SK-N-SH (cell line): ENCODE measurements around the gene SPNS1. TPM values are rescaled to one million over a fixed set of nuclear protein-coding genes. Genes with fewer than 3 reads are reported as not detected.

Source experiments
- CTCF ChIA-PET: fragments of 300-600, 350-600 bp; formaldehyde crosslinking; extraction: SDS; loops from one replicate; lab custom pipeline; 2021; lab: Yijun Ruan, JAX
- POLR2A ChIA-PET: fragments of 350-600 bp; sonication (Branson Sonifier 250); formaldehyde crosslinking; extraction: SDS; loops from one replicate; lab custom pipeline; 2020; ENCODE audit warnings: antibody characterized with exemption, inconsistent platforms; lab: Yijun Ruan, JAX
- DNase-seq: peaks from one replicate; pipeline ENCODE4 v3.0.0; 2012
- H2AFZ ChIP-seq: fragments of 200-600 bp; sonication (generic); 2 replicates; pipeline ENCODE4 v1.8.1; 2016; ENCODE audit warnings: antibody characterized with exemption, mild to moderate bottlenecking, low read depth
- H3F3A ChIP-seq: fragments of 200-600 bp; sonication (generic); replicated peaks from 2 replicates; pipeline ENCODE3; 2016; ENCODE audit warnings: antibody characterized with exemption, mild to moderate bottlenecking; ENCODE audit not compliant: insufficient read depth
- H3K27ac ChIP-seq, 2 experiments: fragments of 200-500 bp in 1 of 2; fragments of 200-600 bp in 1 of 2; sonication (Bioruptor generic) in 1 of 2; sonication (generic), shearing (Covaris generic) in 1 of 2; 2 replicates each; pipeline versions ENCODE4 v1.5.1 to v1.6.1; 2014 to 2016; ENCODE audit warnings: low read depth in 2 of 2, inconsistent platforms in 1 of 2, low read length in 1 of 2, mild to moderate bottlenecking in 1 of 2, mixed read lengths in 1 of 2
- H3K27me3 ChIP-seq: fragments of 200-600 bp; sonication (generic), shearing (Covaris generic); 2 replicates; pipeline ENCODE4 v1.6.1; 2016; ENCODE audit warnings: mixed run types; ENCODE audit not compliant: insufficient read depth
- H3K36me3 ChIP-seq, 2 experiments: fragments of 200-500 bp in 1 of 2; fragments of 200-600 bp in 1 of 2; sonication (Bioruptor generic) in 1 of 2; sonication (generic) in 1 of 2; replicated peaks in 1 of 2; 2 replicates each; pipeline versions ENCODE3 to v1.5.1; 2014 to 2016; ENCODE audit warnings: low read length in 1 of 2, mild to moderate bottlenecking in 1 of 2; ENCODE audit not compliant: insufficient read depth in 2 of 2, control insufficient read depth in 1 of 2
- H3K4me1 ChIP-seq, 2 experiments: fragments of 200-500 bp in 1 of 2; fragments of 200-600 bp in 1 of 2; sonication (Bioruptor generic) in 1 of 2; sonication (generic), shearing (Covaris generic) in 1 of 2; 2 replicates each; pipeline versions ENCODE4 v1.5.1 to v1.6.1; 2014 to 2016; ENCODE audit warnings: low read depth in 1 of 2, low read length in 1 of 2, mixed run types in 1 of 2; ENCODE audit not compliant: insufficient read depth in 2 of 2, control insufficient read depth in 1 of 2
- H3K4me2 ChIP-seq: fragments of 200-600 bp; sonication (generic), shearing (Covaris generic); 2 replicates; pipeline ENCODE4 v1.6.1; 2017; ENCODE audit warnings: mixed run types
- H3K4me3 ChIP-seq, 2 experiments: fragments of 200-500 bp in 1 of 2; fragments of 200-600 bp in 1 of 2; sonication (Bioruptor generic) in 1 of 2; sonication (generic), shearing (Covaris generic) in 1 of 2; 2 replicates each; pipeline versions ENCODE4 v1.5.1 to v1.8.1; 2014 to 2016; ENCODE audit warnings: low read depth in 2 of 2, inconsistent platforms in 1 of 2, low read length in 1 of 2, mild to moderate bottlenecking in 1 of 2, mixed read lengths in 1 of 2, moderate library complexity in 1 of 2
- H3K79me2 ChIP-seq: fragments of 200-600 bp; sonication (generic); 2 replicates; pipeline ENCODE4 v1.8.1; 2017; ENCODE audit warnings: mild to moderate bottlenecking; ENCODE audit not compliant: insufficient read depth
- H3K9ac ChIP-seq: fragments of 200-600 bp; sonication (generic); 2 replicates; pipeline ENCODE4 v1.6.1; 2017; ENCODE audit warnings: mixed run types
- H3K9me2 ChIP-seq: fragments of 200-600 bp; sonication (generic); 2 replicates; pipeline ENCODE4 v1.6.1; 2017; ENCODE audit warnings: mixed run types
- H3K9me3 ChIP-seq: fragments of 200-600 bp; sonication (generic); 2 replicates; pipeline ENCODE4 v1.6.1; 2017; ENCODE audit warnings: mixed run types, mild to moderate bottlenecking, moderate library complexity
- H4K20me1 ChIP-seq: fragments of 200-600 bp; sonication (generic); 2 replicates; pipeline ENCODE4 v1.6.1; 2017; ENCODE audit warnings: mild to moderate bottlenecking, mixed run types; ENCODE audit not compliant: insufficient read depth
- CHD2 ChIP-seq: fragments of 150-350 bp; IDR thresholded peaks from 2 replicates; pipeline ENCODE4 v1.6.1; 2018; ENCODE audit warnings: low read length; ENCODE audit not compliant: partially characterized antibody
- CTCF ChIP-seq: fragments of 200-600 bp; sonication (generic); IDR thresholded peaks from 2 replicates; pipeline ENCODE4 v1.6.1; 2017; ENCODE audit warnings: antibody characterized with exemption, mild to moderate bottlenecking, moderate library complexity
- ELF1 ChIP-seq: IDR thresholded peaks from 2 replicates; pipeline ENCODE4 v1.4.0; 2012
- EP300 ChIP-seq, 2 experiments: IDR thresholded peaks; 2 replicates each; pipeline versions ENCODE4 v1.4.0 to v1.6.1; 2012; ENCODE audit warnings: borderline replicate concordance in 1 of 2, low read depth in 1 of 2, low read length in 1 of 2
- GABPA ChIP-seq: IDR thresholded peaks from 2 replicates; pipeline ENCODE4 v1.4.0; 2012; ENCODE audit warnings: low read depth, mild to moderate bottlenecking
- GATA2 ChIP-seq: sonication (generic); formaldehyde crosslinking; IDR thresholded peaks from 2 replicates; pipeline ENCODE4 v1.5.0; 2020; ENCODE audit warnings: mild to moderate bottlenecking, missing genetic modification reagents
- JUND ChIP-seq: IDR thresholded peaks from 2 replicates; pipeline ENCODE4 v1.4.0; 2012
- MEF2A ChIP-seq: IDR thresholded peaks from 2 replicates; pipeline ENCODE4 v1.4.0; 2012; ENCODE audit warnings: low read depth, borderline replicate concordance
- NRF1 ChIP-seq: IDR thresholded peaks from 2 replicates; pipeline ENCODE4 v1.6.1; 2012; ENCODE audit warnings: low read depth, mild to moderate bottlenecking, low read length
- PBX3 ChIP-seq: IDR thresholded peaks from 2 replicates; pipeline ENCODE4; 2012
- POLR2AphosphoS5 ChIP-seq: IDR thresholded peaks from 2 replicates; pipeline ENCODE4 v1.6.1; 2012; ENCODE audit warnings: low read depth, low read length
- RAD21 ChIP-seq: IDR thresholded peaks from 2 replicates; pipeline ENCODE4 v1.6.1; 2012; ENCODE audit warnings: mild to moderate bottlenecking, low read length
- RCOR1 ChIP-seq: fragments of 150-350 bp; IDR thresholded peaks from 2 replicates; pipeline ENCODE4 v1.6.1; 2017; ENCODE audit warnings: antibody characterized with exemption, low read length
- REST ChIP-seq: IDR thresholded peaks from 2 replicates; pipeline ENCODE4 v1.6.1; 2012; ENCODE audit warnings: mild to moderate bottlenecking, low read depth, low read length, moderate library complexity
- SIN3A ChIP-seq: IDR thresholded peaks from 2 replicates; pipeline ENCODE4 v1.6.1; 2012; ENCODE audit warnings: low read depth, mild to moderate bottlenecking, low read length, moderate library complexity, borderline replicate concordance
- USF1 ChIP-seq: IDR thresholded peaks from 2 replicates; pipeline ENCODE4 v1.4.0; 2012; ENCODE audit warnings: low read depth, borderline replicate concordance
- USF2 ChIP-seq: fragments of 150-350 bp; IDR thresholded peaks from 2 replicates; pipeline ENCODE4 v1.6.1; 2017; ENCODE audit warnings: antibody characterized with exemption, low read length, low read depth, borderline replicate concordance
- YY1 ChIP-seq: IDR thresholded peaks from 2 replicates; pipeline ENCODE4 v1.4.0; 2012; ENCODE audit warnings: low read depth, mild to moderate bottlenecking
- ZBTB33 ChIP-seq: IDR thresholded peaks from 2 replicates; pipeline ENCODE4 v1.4.0; 2012; ENCODE audit warnings: low read depth, borderline replicate concordance
- WGBS: methylation state at CpG from one replicate; pipeline ENCODE4 v1.1.6; 2017; ENCODE audit warnings: low lambda C conversion rate; 5-methylcytosine and 5-hydroxymethylcytosine counted together
- polyA plus RNA-seq, 3 experiments: library from polyadenylated mRNA; depleted of rRNA; stranded (reverse); fragments of >200 nt; gene quantifications; 2 replicates each; pipeline ENCODE4 v1.2.3, GENCODE V29; 2012

SPNS1 gene
- polyA plus RNA-seq, 1 of the 3 experiments (the other 2 are of a cell fraction), result 41.1 TPM

- POLR2A ChIA-PET, result no interaction called here
Observed at GRCh38 chr16:29025218-29025617, 50.6 kb downstream of the SPNS1 start.

More at GRCh38 chr16:29025218-29025617, 50.6 kb downstream of the SPNS1 start:
- no peak overlapping the region for H3K4me2 ChIP-seq
- WGBS, result 65% methylated on average over 5 of the region's 5 CpGs
- no peak for DNase-seq
- H3K9ac ChIP-seq, result no peak overlapping the region
- no peaks in the 10 kb centered on the region for H3K36me3 ChIP-seq
- H4K20me1 ChIP-seq, result no peaks in the 10 kb centered on the region
- no peaks in the 10 kb centered on the region for H3K9me3 ChIP-seq
- H3K4me1 ChIP-seq, result no peaks in the 10 kb centered on the region; a peak in 1 of 4 replicates
- CTCF ChIA-PET, result no interaction called here
- no peaks in the 10 kb centered on the region for H3F3A ChIP-seq
- H3K27ac ChIP-seq, result no peak overlapping the region
- no peaks in the 10 kb centered on the region for H3K79me2 ChIP-seq
- no peak overlapping the region for H3K4me3 ChIP-seq
- no peak for TF ChIP-seq REST
- no peak for TF ChIP-seq POLR2AphosphoS5
- TF ChIP-seq PBX3, result no peak
- TF ChIP-seq GATA2 (CRISPR knock-in tag), result no peak
- no peak for TF ChIP-seq CTCF
- no peak for TF ChIP-seq GABPA
- TF ChIP-seq CHD2, result no peak
- no peak for TF ChIP-seq RCOR1
- no peak for TF ChIP-seq NRF1
- no peak for TF ChIP-seq ZBTB33
- TF ChIP-seq JUND, result no peak
- TF ChIP-seq MEF2A, result no peak
- TF ChIP-seq USF1, result no peak
- no peak for TF ChIP-seq YY1
- no peak for TF ChIP-seq ELF1
- TF ChIP-seq EP300 (IDR thresholded peaks at IDR 0.05; ENCODE audit: borderline replicate concordance in 1 of 2, low read depth in 1 of 2, low read length in 1 of 2), result no peak
- TF ChIP-seq SIN3A, result no peak
- no peak for TF ChIP-seq USF2
- no peak for TF ChIP-seq RAD21
- H3K27me3 ChIP-seq, result peaks cover 9% of the 10 kb centered on the region; the same call in 1 of the 2 replicates
- H3K9me2 ChIP-seq, result no peaks in the 10 kb centered on the region
- no peak overlapping the region for H2AFZ ChIP-seq
